Amniotic stem cell (primary cell): ENCODE results near the gene ZMYND8.
"Not testable (repeated sequence)": the region's sequence is repeated elsewhere in the genome, so short reads cannot be mapped to it uniquely, and the experiment has no call there.

Experiments used
- DNase-seq: peaks from one replicate; lab custom pipeline; 2025; lab: John Stamatoyannopoulos, UW

ZMYND8 gene

GRCh38 chr20:47356526-47357295 is at the start of gene ZMYND8:
TSS of gene ZMYND8 (minus strand) at chr20:47356699. CDS start at chr20:47356670, 29 bp downstream.
- peak; percentile 61 for DNase-seq

- no peak for DNase-seq
These were observed 49.4 kb upstream of the ZMYND8 start for GRCh38 chr20:47405775-47406325.

- no peak for DNase-seq
These were observed 44.2 kb upstream of the ZMYND8 start for GRCh38 chr20:47400685-47401084.

GRCh38 chr20:47397652-47398301 is 41.3 kb upstream of the ZMYND8 start:
- no peak for DNase-seq

- DNase-seq = no peak
These were observed 40.4 kb upstream of the ZMYND8 start for GRCh38 chr20:47396762-47397476.

GRCh38 chr20:47393796-47394514 is 37.5 kb upstream of the ZMYND8 start:
- DNase-seq = not testable (repeated sequence)

- no peak for DNase-seq
These were observed 36.2 kb upstream of the ZMYND8 start for GRCh38 chr20:47392721-47393073.

- DNase-seq = peak; percentile 96
These were observed 35.7 kb upstream of the ZMYND8 start for GRCh38 chr20:47392015-47392720.

GRCh38 chr20:47391276-47392010 is 34.9 kb upstream of the ZMYND8 start:
- DNase-seq = no peak

- peak; percentile 17 for DNase-seq
These were observed 33.4 kb upstream of the ZMYND8 start for GRCh38 chr20:47389867-47390347.

GRCh38 chr20:47385968-47386367 is 29.5 kb upstream of the ZMYND8 start:
- not testable (repeated sequence) for DNase-seq

GRCh38 chr20:47382746-47383415 is 26.4 kb upstream of the ZMYND8 start:
- DNase-seq = no peak

GRCh38 chr20:47380481-47380880 is 24.0 kb upstream of the ZMYND8 start:
- DNase-seq = no peak

GRCh38 chr20:47379433-47380150 is 23.1 kb upstream of the ZMYND8 start:
- no peak for DNase-seq

- DNase-seq = no peak
These were observed 20.7 kb upstream of the ZMYND8 start for GRCh38 chr20:47377122-47377722.

GRCh38 chr20:47376096-47376643 is 19.7 kb upstream of the ZMYND8 start:
- DNase-seq = not testable (repeated sequence)

- DNase-seq = not testable (repeated sequence)
These were observed 17.6 kb upstream of the ZMYND8 start for GRCh38 chr20:47374121-47374520.

- no peak for DNase-seq
These were observed 16.8 kb upstream of the ZMYND8 start for GRCh38 chr20:47373206-47373733.
